ENCODE results near the gene CSNK1E.

GRCh38 chr22:38271927-38272372, 45.3 kb downstream of the CSNK1E start:
- TF ChIP-seq POLR2AphosphoS5 (IDR thresholded peaks at IDR 0.05; ENCODE audit: low read depth), result no peak
- TF ChIP-seq CTCF (IDR thresholded peaks at IDR 0.05; ENCODE audit: insufficient read depth, low read length), result no peak
- no peak for TF ChIP-seq REST (IDR thresholded peaks at IDR 0.05; ENCODE audit: insufficient replicate concordance, low read depth)
- no peak for TF ChIP-seq GABPA (IDR thresholded peaks at IDR 0.05; ENCODE audit: low read depth)
- no peak for TF ChIP-seq SPI1 (IDR thresholded peaks at IDR 0.05; ENCODE audit: borderline replicate concordance, low read depth)

All from HL-60 (cell line).